Measurements from ENCODE around the gene TMEM131. TPM values are rescaled to one million over a fixed set of nuclear protein-coding genes. Genes with fewer than 3 reads are reported as not detected.

Gene TMEM131
- total RNA-seq, 1 experiment from 2014 or later: 29.6 TPM

GRCh38 chr2:97715951-97716694 lies 279.6 kb downstream of the TMEM131 start:
- no TSS peak for BruUV-seq (replicated peaks)
- Histone ChIP-seq H3K4me3 (no peak overlapping the region), H3K9me3 (ENCODE audit: insufficient read depth, low read depth) (no peaks in the 10 kb centered on the region), H3K36me3 (ENCODE audit: low read depth) (no peaks in the 10 kb centered on the region), H3K27me3 (ENCODE audit: insufficient read depth, low read depth) (peaks cover 15% of the 10 kb centered on the region; the same call in 1 of the 2 replicates), H2AFZ (no peak overlapping the region), H3K79me2 (ENCODE audit: low read depth) (no peaks in the 10 kb centered on the region), H3K4me1 (replicated peaks; ENCODE audit: insufficient read depth) (0 out of 2 replicates have a peak, but pooled peaks cover under 1% of the 10 kb centered on the region), H3K27ac (no peak overlapping the region), H3F3A (ENCODE audit: insufficient read depth, low read depth) (no peaks in the 10 kb centered on the region), H3K9me2 (ENCODE audit: insufficient read depth) (no peaks in the 10 kb centered on the region), H4K20me1 (ENCODE audit: insufficient read depth) (no peaks in the 10 kb centered on the region), H3K4me2 (no peak overlapping the region)
- ChIA-PET POLR2A (ENCODE audit: unreplicated experiment) (interaction anchor here (0.6 kb wide), 1 partner anchor 995 kb away, joined by 19 read pairs; no protein-coding TSS in a partner anchor), CTCF (no interaction called here)
- intact Hi-C loops (cut with micrococcal nuclease; ENCODE audit: unreplicated experiment): loop anchor here (10.0 kb wide), 1 partner anchor 889 kb away; the partner anchor contains the start of genes COA5 and UNC50
- TF ChIP-seq EZH2 (IDR thresholded peaks at IDR 0.05; ENCODE audit: low read depth) (no peak), CTCF (conservative IDR thresholded peaks at IDR 0.05) (no peak)
- no peak for DNase-seq

DNA sequence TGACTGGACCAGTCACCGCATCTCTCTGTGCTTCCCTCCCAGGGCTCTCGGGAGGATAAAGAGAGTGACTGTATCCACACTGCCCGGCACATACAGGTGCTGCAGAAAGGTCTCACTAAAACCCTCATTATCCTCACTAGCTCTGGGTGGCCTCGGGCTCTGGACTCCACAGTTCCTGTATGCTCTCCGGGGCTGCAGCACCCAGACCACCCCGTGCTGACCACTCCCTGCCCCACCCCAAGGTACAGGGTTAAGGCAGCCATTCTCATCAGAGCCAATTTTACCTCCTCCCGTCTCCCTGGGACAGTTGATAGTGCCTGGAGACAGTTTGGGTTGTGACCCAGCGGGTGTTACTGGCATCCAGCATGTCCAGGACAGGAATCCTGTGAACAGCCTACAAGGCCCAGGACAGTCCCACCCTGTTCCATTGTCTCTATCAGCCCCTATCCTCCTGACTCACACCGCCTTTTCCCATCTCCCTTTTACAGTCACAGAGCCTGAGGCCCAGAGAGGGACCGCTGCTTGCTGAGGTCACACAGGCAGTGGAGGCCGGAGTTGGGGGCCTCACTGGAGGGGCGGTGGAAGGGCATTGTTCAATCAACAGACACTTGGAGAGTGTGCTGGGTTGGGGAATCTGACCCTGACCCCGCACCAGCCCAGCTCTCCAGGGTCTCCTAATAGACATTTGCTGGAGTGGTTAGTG lies 280.6 kb downstream of the TMEM131 start:
- ChIA-PET CTCF (no interaction called here), POLR2A (ENCODE audit: unreplicated experiment) (no interaction called here)
- Histone ChIP-seq H3K4me2 (no peak overlapping the region), H3F3A (ENCODE audit: insufficient read depth, low read depth) (no peaks in the 10 kb centered on the region), H4K20me1 (ENCODE audit: insufficient read depth) (no peaks in the 10 kb centered on the region), H2AFZ (no peak overlapping the region), H3K4me1 (replicated peaks; ENCODE audit: insufficient read depth) (0 out of 2 replicates have a peak, but pooled peaks cover 5% of the 10 kb centered on the region), H3K36me3 (ENCODE audit: low read depth) (no peaks in the 10 kb centered on the region), H3K9me3 (ENCODE audit: insufficient read depth, low read depth) (no peaks in the 10 kb centered on the region), H3K4me3 (no peak overlapping the region), H3K9me2 (ENCODE audit: insufficient read depth) (no peaks in the 10 kb centered on the region), H3K27me3 (ENCODE audit: insufficient read depth, low read depth) (peaks cover 15% of the 10 kb centered on the region; the same call in 1 of the 2 replicates), H3K27ac (no peak overlapping the region), H3K79me2 (ENCODE audit: low read depth) (no peaks in the 10 kb centered on the region)
- DNase-seq: no peak
- no TSS peak for BruUV-seq (replicated peaks)
- intact Hi-C loops (cut with micrococcal nuclease; ENCODE audit: unreplicated experiment): loop anchor here (5.0 to 10.0 kb wide), 2 partner anchors 37 to 890 kb away; partner anchors contain the start of genes COA5 and UNC50
- TF ChIP-seq EZH2 (IDR thresholded peaks at IDR 0.05; ENCODE audit: low read depth) (no peak), CTCF (conservative IDR thresholded peaks at IDR 0.05) (no peak)

GRCh38 chr2:97714084-97714949 lies 281.4 kb downstream of the TMEM131 start:
- CTCF ChIA-PET: no interaction called here
- no peak for DNase-seq

More at GRCh38 chr2:97714084-97714949, 281.4 kb downstream of the TMEM131 start:
- Histone ChIP-seq H3K36me3 (ENCODE audit: low read depth) (no peaks in the 10 kb centered on the region), H3K9me2 (ENCODE audit: insufficient read depth) (no peaks in the 10 kb centered on the region), H4K20me1 (ENCODE audit: insufficient read depth) (no peaks in the 10 kb centered on the region), H2AFZ (no peak overlapping the region), H3K9me3 (ENCODE audit: insufficient read depth, low read depth) (no peaks in the 10 kb centered on the region), H3K4me2 (no peak overlapping the region), H3K27me3 (ENCODE audit: insufficient read depth, low read depth) (peaks cover 10% of the 10 kb centered on the region; the same call in 1 of the 2 replicates), H3K4me1 (replicated peaks; ENCODE audit: insufficient read depth) (0 out of 2 replicates have a peak, but pooled peaks cover 5% of the 10 kb centered on the region), H3K27ac (no peak overlapping the region), H3F3A (ENCODE audit: insufficient read depth, low read depth) (no peaks in the 10 kb centered on the region), H3K79me2 (ENCODE audit: low read depth) (no peaks in the 10 kb centered on the region), H3K4me3 (no peak overlapping the region)
- TF ChIP-seq CTCF (conservative IDR thresholded peaks at IDR 0.05): no peak
- no peak for TF ChIP-seq EZH2 (IDR thresholded peaks at IDR 0.05; ENCODE audit: low read depth)
- BruUV-seq (replicated peaks): no TSS peak
- POLR2A ChIA-PET (ENCODE audit: unreplicated experiment): no interaction called here
- intact Hi-C loops (cut with micrococcal nuclease; ENCODE audit: unreplicated experiment): loop anchor here (5.0 to 10.0 kb wide), 2 partner anchors 38 to 890 kb away; partner anchors contain the start of genes COA5 and UNC50

Data from PC-9 (cell line).